ENCODE data around the gene HRAS.

The HRAS gene

DNA sequence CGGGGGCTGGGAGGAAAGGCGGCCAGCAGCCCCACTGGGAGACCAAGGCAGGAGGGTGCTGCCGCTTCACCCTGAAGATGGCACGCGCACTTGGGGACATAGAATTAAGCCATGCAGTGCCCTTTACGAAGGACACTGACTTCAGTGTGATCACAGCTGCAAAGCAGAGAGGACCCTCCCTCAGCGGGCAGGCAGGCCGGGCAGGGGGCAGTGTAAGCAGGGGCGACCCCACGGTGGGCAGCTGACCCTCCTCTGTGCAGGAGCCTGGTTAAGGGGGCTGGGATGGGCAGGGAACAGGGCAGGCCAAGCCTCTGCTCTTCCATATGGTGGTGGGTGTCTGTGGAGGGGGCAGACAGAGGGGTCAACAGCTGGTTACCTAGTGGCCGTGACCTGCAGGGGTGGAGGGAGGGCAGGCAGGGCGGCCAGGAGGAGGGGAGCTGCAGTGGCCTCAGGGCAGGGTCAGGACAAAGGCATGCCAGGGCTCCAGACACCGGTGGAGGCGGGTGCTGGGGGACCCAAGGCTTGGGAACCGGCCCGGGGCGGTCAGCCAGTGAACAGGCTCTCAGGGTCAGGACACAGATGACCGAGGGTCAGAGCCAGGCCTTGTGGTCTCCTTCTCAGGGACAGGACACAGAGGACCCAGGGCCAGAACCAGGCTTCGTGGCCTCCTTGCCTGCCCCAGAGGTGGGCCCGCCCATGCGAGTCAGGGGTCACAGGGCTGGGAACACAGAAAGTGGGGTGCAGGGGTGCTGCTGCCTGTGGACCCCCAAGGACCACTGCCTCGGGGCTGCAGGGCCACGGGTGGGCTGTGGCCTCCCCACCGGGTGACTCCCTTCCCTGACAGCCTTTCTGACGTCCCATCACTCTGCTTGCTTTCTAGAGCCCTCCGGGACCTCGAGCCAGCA lies 18.0 kb upstream of the HRAS start:
- DNase-seq: no peak

DNA sequence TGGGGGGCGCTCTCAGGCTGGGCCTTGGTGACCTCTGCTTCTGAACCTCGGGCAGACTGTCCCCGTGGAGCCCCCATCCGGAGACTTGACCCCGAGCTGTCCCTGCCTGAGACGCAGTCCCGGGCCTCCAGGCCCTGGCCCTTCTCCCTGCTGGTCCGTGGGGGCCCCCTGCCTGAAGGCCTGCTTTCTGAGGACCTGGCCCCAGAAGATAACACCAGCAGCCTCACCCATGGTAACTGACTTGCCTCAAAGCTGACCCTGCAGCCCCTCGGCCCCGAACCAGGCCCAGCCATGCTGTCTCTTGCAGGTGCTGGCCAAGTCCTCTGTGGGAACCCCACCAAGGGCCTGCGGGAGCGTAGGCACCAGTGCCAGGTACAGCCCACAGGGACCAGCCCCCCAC lies 16.2 kb upstream of the HRAS start:
- no peak for DNase-seq

DNA sequence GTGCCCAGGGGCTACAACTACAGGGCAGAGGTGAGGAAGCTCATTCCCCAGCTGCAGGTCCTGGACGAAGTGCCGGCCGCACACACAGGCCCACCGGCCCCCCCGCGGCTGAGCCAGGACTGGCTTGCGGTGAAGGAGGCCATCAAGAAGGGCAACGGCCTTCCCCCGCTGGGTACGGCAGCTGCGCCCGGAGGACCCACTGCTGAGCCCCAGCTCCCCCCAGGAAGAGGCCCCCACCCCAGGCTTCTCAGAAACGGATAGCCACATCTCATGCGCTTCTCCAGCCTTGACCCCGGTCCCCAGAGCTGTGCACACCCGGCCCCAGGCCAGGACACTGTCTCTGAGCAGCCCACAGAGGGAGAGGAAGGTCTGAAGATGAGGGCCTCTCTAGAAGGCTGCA lies 15.8 kb upstream of the HRAS start:
- no peak for DNase-seq

DNA sequence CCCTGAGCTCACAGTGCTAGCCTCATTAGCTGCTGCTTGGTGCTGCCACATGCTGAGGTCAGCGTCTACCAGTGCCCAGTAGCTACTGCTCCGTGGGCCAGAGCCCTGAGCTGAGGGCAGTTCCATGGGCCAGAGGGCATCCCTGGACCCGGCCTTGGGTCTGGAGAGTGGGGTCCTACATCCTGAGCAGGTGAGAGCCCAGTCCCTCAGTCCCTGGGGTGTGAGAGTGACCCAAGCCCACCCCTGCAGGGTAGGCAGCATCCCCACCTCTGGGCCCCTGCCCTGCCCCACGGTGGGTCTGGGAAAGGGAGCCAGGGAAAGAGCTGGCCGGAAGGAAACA lies 15.3 kb upstream of the HRAS start:
- no peak for DNase-seq

DNA sequence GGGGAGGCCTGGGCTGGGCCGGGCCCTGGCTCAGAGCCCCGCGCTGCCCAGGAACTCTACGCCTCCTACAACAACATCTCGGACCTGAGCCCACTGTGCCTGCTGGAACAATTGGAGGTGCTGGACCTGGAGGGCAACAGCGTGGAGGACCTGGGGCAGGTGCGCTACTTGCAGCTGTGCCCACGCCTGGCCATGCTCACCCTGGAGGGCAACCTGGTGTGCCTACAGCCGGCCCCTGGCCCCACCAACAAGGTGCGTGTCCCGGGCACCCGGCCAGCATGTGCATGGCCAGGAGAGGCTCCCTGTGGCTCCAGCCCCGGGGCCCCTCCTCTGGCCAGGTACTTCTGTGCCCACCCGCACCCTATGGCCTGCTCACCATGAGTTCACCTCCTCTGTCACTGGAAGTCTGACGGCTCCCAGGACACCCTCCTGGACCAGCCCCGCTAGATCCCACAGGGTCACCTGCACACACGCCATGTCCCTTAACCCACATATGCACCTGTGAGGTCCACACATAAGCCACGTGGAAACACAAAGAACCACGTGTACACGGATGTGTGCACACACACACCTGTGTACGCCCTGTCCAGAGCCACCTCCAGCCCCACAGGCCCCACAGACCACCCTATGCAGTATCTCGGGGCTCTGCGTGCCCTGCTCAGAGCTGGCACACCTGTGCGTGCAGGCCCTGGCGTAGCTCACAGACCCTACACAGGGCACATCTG lies 14.8 kb upstream of the HRAS start:
- no peak for DNase-seq

DNA sequence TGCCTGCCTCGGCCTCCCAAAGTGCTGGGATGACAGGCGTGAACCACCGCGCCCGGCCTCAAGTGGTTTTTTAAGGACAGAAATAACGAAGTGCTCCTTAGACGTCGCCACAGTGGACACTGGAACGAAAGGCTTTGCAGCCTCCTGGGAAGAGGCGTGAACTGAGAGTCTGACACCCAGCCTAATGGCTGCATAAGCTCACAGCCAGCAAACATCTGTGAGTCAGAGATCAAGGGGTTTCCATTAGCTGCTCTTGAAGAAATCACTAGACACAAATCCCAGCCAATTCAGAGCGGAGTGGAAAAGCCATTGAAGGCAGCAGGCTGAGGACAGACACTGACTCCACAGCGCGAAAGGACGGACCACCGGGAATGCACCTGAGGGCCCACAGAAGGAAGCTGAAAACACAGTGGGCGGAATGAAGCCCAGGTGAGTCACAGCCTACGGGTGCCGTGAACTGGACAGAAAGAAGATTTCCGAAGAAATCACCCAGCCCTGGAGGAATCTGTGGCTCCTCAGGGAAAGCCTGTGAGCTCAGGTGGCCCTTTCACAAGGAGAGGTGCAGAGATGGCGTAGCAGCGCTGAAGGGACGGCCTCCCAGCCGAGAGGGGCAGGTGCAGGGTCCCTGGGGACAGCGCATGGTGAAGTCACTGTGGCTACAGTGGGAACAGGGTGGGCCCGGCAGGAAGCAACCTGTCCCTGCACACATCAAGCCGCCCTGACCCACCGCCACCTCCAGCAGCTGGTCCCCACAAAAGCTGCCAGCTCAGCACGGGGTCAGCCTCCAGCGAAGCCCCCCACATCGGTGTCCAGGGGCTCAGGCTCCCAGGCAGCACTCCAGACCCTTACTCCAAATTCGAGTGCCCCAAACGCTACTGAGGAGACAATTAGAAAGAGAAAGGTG lies 13.6 kb upstream of the HRAS start:
- no peak for DNase-seq

DNA sequence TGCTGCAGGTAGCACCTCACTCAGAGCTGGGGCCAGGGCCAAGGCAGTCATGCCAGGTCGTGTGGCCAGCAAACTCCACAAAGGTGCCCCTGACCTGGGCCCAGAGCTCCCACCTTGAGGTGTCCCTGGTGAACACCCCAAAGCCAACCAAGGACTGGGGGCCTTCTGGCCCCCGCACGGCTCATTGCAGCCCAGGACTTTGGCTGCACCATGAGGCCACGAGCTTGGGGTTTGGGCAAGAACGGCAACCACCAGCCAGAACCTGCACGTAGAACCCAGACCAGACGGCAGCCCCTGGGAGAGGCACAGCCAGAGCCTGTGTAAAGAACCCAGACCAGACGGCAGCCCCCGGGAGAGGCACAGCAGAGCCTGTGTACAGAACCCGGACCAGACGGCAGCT lies 9.8 kb upstream of the HRAS start:
- no peak for DNase-seq

DNA sequence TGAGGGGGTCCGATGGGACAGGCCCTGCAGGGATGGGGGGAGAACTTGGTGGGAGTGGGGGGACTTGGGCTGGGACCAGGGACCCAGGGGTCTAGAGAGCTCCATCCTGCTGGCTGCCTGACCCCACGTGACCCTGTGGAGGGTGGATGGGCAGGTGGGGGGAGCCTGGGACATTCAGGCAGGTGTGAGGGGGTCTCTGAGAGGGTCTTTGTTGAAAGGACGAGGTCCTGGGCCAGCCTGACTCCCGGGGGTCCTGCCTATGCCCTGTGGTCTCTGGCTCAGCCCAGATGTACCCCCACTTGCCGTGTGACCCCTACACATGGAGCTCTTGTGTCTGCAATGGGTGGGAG lies 9.4 kb upstream of the HRAS start:
- no peak for DNase-seq

DNA sequence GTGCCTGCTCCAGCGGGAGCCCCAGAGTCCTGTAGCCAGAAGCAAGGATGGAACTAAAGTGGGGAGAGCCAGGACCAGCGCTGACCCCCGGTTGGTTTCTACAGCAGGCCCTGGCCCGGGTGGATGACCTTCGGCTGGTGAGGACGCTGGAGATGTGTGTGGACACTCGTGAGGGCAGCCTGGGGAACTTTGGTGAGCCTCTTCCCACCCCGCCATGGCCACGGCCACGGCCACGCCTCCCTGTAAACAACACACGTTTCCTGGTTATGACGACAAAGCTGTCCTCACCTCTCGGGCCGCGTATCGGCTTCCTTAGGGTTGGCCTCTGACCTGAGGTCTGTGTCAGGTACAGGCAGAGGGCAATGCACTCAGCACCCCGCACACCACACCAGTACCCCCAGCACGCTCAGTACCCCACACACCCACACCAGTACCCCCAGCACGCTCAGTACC lies 6.1 kb upstream of the HRAS start:
- DNase-seq: no peak

DNA sequence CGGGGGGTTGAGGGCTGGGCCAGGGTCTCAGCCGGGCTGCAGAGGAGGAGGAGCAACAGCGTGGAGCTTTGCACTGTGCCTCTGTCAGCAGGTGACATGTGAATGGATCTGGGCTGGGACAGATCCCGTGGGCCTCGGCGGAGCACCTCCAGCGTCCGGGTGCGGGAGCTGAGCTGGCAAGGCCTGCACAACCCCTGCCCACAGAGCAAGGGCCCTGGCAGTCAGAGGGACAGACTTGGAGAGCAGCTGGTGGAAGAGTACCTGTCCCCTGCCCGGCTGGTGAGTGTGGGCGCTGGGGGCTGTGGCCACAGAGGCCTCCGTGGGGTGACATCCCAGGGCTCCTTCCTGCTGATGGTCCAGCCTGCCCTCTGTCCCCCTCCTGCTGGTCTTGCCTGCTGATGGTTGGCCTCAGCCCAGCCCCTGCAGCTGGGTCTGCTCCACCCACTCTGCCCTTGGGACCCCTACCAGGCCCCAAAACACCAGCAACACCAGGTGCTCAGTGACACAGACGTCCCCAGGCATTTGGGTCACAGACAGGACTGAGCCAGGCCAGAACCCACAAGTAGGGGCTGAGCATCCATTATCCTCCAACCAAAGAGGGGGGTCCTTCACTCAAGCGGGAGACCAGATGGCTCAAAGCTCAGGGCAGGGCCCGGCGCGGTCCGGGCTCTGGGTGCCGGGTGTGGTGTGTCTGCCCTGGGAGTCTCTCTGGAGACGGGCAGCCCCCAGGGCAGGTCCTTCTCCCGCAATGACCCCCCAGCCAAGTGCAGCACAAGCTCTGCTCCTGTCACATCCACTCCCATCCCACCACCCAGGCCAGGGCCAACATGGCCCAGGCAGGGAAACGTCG lies 5.4 kb upstream of the HRAS start:
- DNase-seq: no peak

DNA sequence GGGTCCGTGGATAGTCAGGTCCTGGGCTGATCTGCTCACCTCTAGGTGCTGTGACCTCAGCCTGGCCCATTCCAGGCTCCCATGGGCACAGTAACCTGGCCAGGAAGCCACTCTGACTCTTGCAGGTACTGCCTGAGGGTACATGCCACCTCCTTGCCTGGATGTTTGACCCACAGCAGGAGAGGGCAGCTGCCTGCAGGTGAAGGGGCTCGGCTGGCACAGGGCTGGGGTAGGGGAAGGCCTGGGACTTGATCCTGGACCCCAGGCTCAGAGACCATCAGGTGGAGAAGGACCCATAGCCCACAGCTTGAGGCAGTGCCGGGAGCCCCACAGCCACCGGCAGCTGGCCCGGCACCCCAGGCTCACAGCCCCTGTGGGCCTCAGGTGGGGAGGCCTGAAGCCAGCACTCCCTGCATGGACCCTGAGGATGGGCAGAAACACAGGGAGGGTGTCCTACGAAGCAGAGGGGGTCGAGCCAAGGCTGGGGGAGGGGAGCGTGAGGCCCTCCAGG lies 4.7 kb upstream of the HRAS start:
- no peak for DNase-seq

DNA sequence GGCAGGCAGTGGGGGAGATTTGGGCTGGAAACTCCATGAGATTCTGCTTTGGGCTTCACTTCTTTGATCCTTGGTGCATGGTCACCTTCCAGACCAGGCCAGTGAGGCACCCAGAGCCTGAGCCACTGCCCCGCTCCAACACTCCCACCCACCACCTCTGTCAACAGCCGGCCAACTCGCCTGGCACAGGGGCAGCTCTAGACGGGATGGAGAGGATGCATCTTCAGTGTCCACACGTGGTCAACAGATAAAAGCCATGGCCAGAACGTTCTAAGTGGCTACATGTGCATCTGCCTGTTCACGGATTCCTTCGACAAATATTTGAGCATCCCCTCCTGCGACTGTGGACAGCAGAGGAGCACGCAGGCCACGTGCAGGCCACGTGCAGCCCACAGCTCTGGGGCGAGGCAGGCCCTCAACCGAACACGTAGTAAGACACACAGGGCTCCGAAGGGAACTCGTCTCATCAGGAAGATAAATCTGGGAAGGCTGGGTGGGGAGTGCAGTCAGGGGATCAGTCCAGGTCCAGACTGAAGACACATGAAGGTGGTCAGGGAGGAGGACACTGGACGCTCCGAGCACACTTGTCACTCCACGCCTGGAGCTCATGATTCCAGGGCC lies 3.2 kb upstream of the HRAS start:
- no peak for DNase-seq

DNA sequence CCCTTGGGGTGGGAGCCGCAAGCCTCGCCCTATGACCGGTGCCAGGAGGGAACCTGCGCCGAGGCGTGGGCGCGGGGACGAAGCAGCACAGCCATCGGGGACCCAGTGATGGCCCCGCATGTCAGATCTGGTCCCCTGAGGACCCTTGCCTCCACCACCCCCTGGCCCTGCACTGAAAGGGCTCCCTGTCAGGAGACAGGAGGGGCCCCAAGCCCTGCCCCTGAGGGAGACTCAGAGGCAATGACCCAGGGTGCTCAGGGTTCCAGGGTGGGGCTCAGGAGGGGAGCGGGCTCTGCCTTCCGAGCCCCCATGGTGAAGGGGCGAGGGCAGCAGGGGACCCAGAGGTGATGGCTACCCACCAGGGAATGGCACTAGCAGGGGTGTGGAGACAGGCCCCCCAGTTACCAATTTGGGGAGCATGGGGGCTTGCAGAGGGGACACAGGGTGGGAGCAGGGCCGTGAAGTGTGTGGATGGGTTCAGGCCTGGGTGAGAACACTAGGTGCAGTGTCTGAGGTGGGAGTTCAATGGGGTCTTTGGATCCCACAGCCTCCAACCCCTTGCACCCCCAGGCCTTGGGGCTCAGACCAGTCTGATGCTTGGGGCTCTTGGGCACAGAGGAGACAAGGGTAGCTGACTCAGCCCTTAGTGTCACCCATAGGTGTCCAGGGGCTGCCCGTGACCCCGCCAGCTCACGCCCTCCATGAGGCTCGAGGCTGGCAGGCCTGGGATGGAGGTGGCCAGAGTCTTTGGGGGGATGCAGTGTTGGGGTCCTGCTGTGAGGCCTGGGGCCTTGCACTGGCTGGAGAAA lies 2.5 kb upstream of the HRAS start:
- no peak for DNase-seq

DNA sequence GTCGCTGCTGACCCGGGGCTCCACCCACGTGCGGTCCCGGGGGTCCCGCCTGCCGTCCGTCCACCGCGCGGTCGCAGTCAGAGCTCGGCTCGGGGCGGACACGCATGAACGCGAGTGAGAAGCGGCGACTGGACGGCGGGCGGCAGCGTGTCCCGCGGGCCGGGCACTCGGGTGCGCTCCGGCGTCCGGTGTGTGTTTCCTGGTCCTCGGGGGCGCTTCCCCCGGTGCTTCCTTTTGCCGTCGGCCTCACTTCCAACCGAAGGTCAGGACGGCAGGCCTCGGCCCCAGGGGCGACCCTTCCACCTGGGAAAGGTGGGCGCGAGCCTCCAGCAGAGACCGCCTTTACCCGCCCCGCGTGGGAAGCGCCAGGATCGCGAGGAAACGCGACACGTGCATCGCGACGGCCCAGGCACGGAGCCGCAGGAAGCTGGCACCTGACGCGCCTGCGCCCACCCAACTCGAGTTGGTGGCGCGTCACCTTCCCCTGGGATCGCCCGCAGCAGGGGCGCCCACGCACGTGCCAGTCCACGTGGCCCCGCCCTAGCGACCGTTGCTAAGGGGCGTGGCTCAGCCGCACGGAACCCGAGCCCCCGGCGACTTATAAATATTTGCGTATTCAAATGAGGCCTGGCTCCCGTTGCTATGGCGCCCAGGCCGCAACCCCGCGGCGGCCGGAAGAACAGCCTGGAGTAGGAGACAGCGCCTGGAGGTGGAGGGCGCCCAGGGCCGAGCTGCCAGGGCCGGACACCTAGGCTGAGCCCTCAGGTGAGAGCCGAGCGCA lies 1.7 kb upstream of the HRAS start, which contains the start of gene LRRC56:
TSS of gene LRRC56 (plus strand) at position 687 of the 781 bp plus-strand sequence. CDS start 3,158 bp downstream, outside the sequence.
- peak; percentile 63 for DNase-seq

DNA sequence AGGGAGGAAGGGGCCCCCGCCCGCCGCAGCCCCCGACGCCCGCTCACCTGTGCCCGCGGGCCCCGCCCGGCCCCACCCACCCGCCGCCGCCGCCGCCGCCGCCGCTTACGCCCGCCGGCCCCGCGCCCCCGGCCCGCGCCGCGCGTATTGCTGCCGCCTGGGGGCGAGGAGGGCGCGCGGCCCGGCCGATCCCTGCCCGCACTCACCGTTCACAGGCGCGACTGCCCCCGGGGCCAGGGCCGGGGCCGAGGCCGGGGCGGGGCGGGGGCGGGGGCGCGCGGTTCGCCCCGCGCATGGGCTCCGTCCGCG lies 212 bp downstream of the HRAS start:
- DNase-seq: no peak

DNA sequence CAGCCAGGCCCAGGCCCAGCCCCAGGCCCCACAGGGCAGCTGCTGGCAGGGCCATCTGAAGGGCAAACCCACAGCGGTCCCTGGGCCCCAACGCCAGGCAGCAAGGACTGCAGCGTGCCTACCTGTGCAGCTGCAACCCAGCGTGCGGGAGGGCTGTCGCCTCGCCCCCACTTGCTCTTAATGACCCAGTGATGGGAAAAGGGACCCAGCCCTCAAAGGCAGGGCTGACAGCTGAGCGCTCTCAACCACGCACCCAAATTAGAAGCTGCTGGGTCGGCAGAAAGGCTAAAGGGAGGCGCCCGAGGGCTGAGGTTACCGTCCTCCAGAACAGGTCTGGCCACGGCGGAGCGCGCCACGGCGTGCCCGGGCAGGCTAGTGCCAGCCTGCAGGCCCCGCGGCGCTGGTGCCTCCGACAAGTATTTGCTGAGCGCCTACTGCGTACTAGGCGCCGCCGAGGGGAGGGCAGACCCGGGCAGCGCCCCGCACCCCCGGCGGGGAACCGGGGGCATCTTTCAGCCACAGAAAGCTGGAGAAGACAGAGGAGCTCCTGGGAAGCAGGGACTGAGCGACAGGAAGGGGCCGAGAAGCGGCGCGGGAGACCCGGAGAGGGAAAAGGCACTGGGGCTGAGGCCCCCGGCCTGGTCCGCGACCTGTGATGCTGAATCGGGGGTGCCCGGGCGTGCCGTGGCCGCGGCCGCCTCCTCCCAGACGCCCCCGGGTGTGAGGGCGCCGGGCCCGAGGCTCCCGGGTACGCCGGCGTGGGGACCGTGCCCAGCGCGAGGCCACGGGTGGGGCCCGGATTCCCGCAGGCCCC lies 773 bp downstream of the HRAS start:
- no peak for DNase-seq

DNA sequence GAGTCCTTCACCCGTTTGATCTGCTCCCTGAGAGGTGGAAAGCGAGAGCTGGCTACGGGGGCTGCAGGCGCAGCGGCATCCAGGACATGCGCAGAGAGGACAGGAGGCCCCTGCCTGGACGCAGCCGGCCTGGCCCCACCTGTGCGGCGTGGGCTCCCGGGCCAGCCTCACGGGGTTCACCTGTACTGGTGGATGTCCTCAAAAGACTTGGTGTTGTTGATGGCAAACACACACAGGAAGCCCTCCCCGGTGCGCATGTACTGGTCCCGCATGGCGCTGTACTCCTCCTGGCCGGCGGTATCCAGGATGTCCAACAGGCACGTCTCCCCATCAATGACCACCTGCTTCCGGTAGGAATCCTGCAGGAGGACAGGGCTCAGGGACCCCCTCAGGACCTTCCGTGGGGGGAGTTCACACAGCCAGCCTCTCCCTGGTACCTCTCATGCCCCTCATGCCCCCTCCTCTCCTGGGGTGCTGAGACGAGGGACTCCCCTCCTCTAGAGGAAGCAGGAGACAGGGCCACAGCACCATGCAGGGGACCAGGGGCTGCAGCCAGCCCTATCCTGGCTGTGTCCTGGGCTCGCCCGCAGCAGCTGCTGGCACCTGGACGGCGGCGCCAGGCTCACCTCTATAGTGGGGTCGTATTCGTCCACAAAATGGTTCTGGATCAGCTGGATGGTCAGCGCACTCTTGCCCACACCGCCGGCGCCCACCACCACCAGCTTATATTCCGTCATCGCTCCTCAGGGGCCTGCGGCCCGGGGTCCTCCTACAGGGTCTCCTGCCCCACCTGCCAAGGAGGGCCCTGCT lies 1.6 kb downstream of the HRAS start:
- no peak for DNase-seq

DNA sequence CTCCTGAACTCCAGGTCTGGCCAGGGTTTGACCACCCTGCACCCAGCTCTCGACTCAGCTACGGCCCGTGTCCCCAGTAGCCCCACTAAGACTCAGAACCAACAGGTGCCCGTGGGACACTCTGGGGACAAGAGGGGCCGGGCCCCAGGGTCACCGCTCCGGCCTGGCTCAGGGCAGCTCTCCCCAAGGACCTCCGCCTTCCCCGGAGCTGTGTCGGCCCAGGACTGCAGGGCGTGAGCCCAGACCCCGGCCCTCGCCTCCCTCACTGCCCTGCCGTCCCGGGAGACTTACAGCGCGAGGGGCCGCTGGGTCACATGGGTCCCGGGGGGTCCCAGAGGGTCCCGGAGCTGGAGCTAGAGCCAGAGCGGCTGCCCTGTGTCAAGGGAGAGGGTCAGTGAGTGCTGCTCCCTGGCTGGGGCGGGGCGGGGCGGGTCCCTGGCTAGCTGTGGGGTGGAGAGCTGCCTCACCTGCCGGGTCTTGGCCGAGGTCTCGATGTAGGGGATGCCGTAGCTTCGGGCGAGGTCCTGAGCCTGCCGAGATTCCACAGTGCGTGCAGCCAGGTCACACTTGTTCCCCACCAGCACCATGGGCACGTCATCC lies 2.3 kb downstream of the HRAS start:
- DNase-seq: no peak

All from NCI-H2029 treated with DMSO at 0.1 percent for 48 hours (cell line).